Measurements from ENCODE around the gene ATP11A. TPM values are rescaled to one million over a fixed set of nuclear protein-coding genes. Genes with fewer than 3 reads are reported as not detected.

Gene ATP11A
- total RNA-seq, 1 donor from 2014 or later: 377 TPM

GRCh38 chr13:112815871-112816270 is 126.0 kb downstream of the ATP11A start:
- H3K9me3 ChIP-seq: no peaks in the 10 kb centered on the region
- intact Hi-C loops (cut with DNase I): no loop called here
- H3K36me3 ChIP-seq: peaks cover 80% of the 10 kb centered on the region
- no peak for DNase-seq
- H3K27ac ChIP-seq: peak overlapping the region; percentile 6
- no peaks in the 10 kb centered on the region for H3K27me3 ChIP-seq
- H3K4me3 ChIP-seq: no peak overlapping the region
- H3K4me1 ChIP-seq: no peaks in the 10 kb centered on the region
- no peak for ATAC-seq
- TF ChIP-seq CTCF (IDR thresholded peaks at IDR 0.05): no peak

GRCh38 chr13:112818040-112818697 is 128.3 kb downstream of the ATP11A start:
- no peaks in the 10 kb centered on the region for H3K4me1 ChIP-seq
- no peak for TF ChIP-seq CTCF (IDR thresholded peaks at IDR 0.05)
- H3K4me3 ChIP-seq: no peak overlapping the region
- intact Hi-C loops (cut with DNase I): no loop called here
- ATAC-seq (no peak), DNase-seq (no peak)
- peaks cover 84% of the 10 kb centered on the region for H3K36me3 ChIP-seq
- H3K9me3 ChIP-seq: no peaks in the 10 kb centered on the region
- H3K27me3 ChIP-seq: no peaks in the 10 kb centered on the region
- H3K27ac ChIP-seq: no peak overlapping the region

GRCh38 chr13:112818698-112819045 is 128.8 kb downstream of the ATP11A start:
- ATAC-seq: no peak
- peaks cover 89% of the 10 kb centered on the region for H3K36me3 ChIP-seq

GRCh38 chr13:112819111-112819510 is 129.3 kb downstream of the ATP11A start:
- no peak for TF ChIP-seq CTCF (IDR thresholded peaks at IDR 0.05)
- no peaks in the 10 kb centered on the region for H3K9me3 ChIP-seq
- H3K27ac ChIP-seq: no peak overlapping the region
- no peak overlapping the region for H3K4me3 ChIP-seq
- intact Hi-C loops (cut with DNase I): no loop called here
- H3K27me3 ChIP-seq: no peaks in the 10 kb centered on the region
- H3K36me3 ChIP-seq: peaks cover 91% of the 10 kb centered on the region
- H3K4me1 ChIP-seq: no peaks in the 10 kb centered on the region
- no peak for ATAC-seq
- DNase-seq: no peak

More at GRCh38 chr13:112818698-112819045, 128.8 kb downstream of the ATP11A start:
- H3K27ac ChIP-seq: no peak overlapping the region
- TF ChIP-seq CTCF (IDR thresholded peaks at IDR 0.05): no peak
- H3K9me3 ChIP-seq: no peaks in the 10 kb centered on the region
- no peak for DNase-seq
- no peaks in the 10 kb centered on the region for H3K27me3 ChIP-seq
- intact Hi-C loops (cut with DNase I): no loop called here
- H3K4me1 ChIP-seq: no peaks in the 10 kb centered on the region
- no peak overlapping the region for H3K4me3 ChIP-seq

GRCh38 chr13:112819816-112820215 is 130.0 kb downstream of the ATP11A start:
- H3K36me3 ChIP-seq: peaks cover 97% of the 10 kb centered on the region
- intact Hi-C loops (cut with DNase I): no loop called here
- DNase-seq: no peak

More at GRCh38 chr13:112819816-112820215, 130.0 kb downstream of the ATP11A start:
- H3K27ac ChIP-seq: no peak overlapping the region
- H3K9me3 ChIP-seq: no peaks in the 10 kb centered on the region
- no peaks in the 10 kb centered on the region for H3K27me3 ChIP-seq
- no peak for ATAC-seq
- no peak overlapping the region for H3K4me3 ChIP-seq
- H3K4me1 ChIP-seq: no peaks in the 10 kb centered on the region
- no peak for TF ChIP-seq CTCF (IDR thresholded peaks at IDR 0.05)

Data from upper lobe of right lung (tissue), 1 donor.